HG03039 (cell line): ENCODE data around the gene TMEM87B.

Source experiments
- ATAC-seq: cut with Tn5 transposase; IDR thresholded peaks from one replicate; pipeline ENCODE4 v1.9.1; 2021; ENCODE audit warnings: mild to moderate bottlenecking, moderate library complexity; ENCODE audit not compliant: unreplicated experiment

The TMEM87B gene

GRCh38 chr2:112163541-112163981 lies 108.5 kb downstream of the TMEM87B start:
- ATAC-seq, result no peak

DNA sequence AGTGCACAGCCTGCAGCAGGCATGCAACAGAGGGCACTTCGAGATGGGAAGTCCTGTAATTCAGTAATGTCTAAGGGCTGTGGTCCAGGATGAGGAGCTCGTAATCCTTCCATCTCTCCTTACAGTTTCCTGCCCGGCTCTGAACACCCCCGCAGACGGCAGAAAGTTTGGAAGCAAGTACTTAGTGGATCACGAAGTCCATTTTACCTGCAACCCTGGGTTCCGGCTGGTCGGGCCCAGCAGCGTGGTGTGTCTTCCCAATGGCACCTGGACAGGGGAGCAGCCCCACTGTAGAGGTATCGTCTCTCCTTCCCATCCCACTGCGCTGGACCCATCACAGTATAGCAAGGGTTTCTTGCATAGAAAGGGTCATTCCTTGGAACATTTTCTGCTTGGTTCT lies 109.8 kb downstream of the TMEM87B start:
- ATAC-seq, result no peak

GRCh38 chr2:112165296-112165695 lies 110.2 kb downstream of the TMEM87B start:
- no peak for ATAC-seq

DNA sequence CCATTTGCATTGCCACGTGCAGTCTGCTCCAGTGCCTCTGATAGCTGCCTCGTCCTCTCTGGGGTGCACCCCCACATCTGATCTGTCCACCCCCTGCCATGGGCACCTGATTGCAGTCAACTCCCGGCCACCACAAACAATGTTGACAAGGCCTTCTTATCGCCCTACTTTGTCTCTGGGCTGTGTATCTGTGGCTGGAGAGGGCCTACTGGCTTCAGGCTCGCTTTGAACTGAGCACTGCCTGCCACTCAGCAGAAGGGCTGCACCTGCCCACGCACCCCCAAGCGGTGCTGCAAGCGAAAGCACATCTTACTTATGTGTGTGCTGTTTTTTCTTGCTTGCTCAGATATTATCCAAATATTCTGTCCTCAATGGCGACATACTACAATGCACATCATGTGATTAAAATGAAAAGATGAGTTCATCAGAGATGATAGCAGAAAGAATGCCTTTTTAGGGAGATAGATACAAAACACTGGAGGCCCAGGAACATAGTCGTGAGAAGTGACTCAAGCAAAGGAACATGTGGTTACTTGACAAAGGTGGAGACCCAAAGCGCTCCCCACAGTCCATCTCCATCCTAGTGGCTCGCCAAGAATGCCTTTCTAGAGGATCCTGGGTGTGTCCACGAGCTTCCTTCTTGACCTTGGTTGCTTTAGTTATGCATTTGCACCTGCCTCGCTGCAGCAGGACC lies 111.9 kb downstream of the TMEM87B start:
- ATAC-seq, result no peak

DNA sequence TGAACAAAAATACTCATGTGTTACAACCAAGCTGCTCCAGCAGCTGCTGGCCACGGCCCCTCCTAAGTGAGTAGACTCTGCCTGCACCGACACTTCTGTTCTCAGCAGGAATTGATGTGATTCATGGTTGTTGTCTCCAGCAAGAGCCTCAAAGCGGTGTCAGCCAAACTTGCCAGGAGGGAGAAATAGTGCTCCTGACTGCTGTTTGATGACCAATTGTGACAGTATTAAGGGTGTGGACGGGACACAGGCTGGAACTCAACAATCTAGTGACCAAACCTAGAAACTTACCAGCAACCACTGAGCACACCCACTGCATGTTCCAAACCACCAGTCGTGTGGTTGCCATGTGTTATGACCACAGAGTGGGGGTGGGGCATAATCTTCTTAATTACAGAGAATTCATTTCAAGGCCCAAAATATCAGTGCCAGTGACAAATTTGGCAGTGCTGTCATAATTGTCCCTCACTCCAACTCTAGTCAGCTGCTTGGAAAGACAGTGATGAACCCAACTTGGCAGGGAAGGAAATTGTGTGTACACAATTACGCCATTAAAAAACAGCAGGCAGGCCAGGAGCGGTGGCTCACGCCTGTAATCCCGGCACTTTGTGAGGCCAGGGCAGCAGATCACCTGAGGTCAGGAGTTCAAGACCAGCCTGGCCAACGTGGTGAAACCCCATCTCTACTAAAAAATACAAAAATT lies 113.5 kb downstream of the TMEM87B start:
- no peak for ATAC-seq
